SKM-1 (cell line): ENCODE results near the gene IPO8.
"Not testable (repeated sequence)": the region's sequence is repeated elsewhere in the genome, so short reads cannot be mapped to it uniquely, and the experiment has no call there.

ENCODE experiments used
- DNase-seq: peaks from one replicate; lab custom pipeline; 2025; ENCODE audit not compliant: unreplicated experiment; lab: John Stamatoyannopoulos, UW

IPO8 gene

DNA sequence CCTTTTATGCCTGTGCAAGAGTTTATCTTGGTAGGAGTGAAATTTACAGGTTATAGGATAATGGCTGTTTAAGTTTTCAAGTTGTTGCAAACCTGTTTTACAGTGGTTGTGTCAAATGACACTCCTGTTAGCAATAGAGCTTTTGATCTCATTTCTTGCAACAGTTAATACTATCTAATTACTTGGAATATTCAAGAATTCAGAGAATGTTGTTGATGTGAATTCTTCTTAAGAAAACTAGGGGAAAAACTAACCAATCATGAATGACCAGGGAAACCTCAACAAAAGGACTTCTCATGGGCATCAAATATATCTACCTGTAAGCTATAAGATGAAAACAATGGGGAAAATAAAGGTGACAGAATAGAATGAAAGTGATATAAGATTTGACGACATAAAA, 85.0 kb downstream of the IPO8 start:
- no peak for DNase-seq

DNA sequence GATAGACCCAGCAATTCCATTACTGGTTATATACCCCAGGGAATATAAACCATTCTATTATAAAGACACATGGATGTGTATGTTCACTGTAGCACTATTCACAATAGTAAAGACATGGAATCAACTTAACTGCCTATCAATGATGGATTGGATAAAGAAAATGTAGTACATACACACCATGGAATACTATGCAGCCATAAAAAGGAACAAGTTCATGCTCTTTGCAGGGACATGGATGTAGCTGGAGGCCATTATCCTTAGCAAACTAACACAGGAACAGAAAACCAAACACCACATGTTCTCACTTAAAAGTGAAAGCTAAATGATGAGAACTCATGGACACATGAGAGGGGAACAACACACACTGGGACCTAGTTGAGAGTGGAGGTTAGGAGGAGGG, 85.8 kb downstream of the IPO8 start:
- DNase-seq, result not testable (repeated sequence)

DNA sequence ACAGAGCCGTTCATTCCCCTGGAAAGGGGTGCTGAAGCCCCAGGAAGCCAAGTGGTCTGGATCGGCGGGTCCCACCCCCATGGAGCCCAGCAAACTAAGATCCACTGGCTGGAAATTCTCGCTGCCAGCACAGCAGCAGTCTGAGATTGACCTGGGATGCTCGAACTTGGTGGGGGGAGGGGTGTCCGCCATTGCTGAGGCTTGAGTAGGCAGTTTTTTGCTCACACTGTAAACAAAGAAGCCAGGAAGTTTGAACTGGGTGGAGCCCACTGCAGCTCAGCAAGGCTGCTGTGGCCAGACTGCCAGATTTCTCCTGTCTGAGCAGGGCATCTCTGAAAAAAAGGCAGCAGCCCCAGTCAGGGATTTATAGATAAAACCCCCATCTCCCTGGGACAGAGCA, 91.4 kb downstream of the IPO8 start:
- not testable (repeated sequence) for DNase-seq

DNA sequence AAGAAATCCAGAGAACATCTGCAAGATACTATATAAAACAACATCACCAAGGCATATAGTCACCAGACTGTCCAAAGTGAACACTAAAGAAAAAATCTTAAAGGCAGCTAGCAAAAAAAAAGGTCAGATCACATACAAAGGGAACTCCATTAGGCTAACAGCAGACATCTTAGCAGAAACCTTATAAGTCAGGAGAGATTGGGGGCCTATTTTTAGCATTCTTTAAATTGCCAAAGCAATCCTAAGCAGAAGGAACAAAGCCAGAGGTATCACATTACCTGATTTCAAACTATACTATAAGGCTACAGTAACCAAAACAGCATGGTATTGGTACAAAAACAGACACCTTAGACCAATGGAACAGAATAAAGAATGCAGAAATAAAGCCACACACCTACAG, 92.5 kb downstream of the IPO8 start:
- DNase-seq, result no peak

DNA sequence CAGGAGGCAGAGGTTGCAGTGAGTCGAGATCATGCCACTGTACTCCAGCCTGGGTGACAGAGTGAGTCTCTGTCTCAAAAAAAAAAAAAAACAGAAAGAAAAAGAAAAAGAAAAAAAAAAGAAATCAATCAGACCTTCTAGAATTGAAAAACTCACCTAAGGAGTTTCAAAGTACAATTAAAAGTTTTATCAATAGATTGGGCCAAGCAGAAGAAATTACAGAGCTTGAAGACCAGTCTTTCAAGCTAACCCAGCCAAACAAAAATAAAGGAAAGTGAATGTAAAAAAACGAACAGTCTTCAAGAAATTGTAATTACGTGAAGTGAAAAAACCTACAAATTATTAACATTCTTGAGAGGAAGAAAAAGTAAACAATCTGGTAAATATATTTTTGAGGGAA, 93.0 kb downstream of the IPO8 start:
- DNase-seq, result no peak

DNA sequence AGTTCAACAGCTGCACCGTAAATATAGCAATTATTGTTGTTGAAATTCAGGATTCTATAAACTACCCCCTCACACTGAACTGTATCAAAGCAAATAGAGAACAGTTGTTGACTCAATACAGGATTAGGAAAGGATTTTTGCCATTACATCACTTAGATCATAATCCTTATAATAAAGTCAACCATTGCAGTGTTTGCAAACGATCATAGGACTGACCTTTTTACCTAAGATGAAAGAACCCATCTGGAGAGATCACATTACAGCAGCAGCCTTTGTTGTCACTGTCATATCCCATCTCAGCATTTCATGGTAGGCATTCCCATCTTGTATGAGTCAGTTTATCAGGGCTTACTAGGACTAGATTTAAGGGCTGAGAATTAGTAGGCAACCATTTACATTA, 96.1 kb downstream of the IPO8 start:
- no peak for DNase-seq

DNA sequence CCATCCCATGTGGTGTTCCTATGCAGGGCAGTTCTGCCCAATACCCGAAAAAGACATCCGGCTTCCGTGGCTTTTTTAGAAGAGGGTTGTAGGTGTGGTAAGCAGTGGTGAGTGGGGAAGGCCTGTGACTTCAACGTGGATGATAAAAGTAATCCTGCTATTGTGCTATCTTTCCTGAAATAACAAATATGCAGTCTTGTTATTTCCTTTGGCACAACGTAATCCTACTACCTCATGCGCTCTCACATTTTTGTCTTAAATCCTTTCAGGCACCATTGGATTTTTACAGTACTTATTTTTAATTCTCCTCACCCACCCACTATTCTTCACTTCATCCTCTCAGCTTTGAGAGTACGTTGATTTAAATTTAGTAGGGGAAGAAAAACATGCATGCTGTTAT, 96.8 kb downstream of the IPO8 start:
- DNase-seq, result no peak

DNA sequence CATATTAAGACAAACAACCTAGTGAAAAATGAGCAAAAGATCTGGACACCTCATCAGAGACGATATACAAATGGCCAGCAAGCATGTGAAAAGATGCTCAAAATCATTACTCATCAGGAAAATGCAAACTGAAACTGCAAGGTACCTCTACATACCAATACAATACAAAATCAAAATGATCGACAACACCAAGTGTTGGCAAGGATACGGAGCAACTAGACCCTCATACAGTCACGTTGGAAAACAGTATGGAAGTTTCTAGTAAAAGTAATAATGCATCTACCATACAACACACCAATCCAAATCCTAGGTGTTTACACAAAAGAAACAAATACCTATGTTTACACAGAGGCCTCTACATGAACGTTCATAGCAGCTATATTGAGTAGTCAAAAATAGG, 99.9 kb downstream of the IPO8 start:
- no peak for DNase-seq

DNA sequence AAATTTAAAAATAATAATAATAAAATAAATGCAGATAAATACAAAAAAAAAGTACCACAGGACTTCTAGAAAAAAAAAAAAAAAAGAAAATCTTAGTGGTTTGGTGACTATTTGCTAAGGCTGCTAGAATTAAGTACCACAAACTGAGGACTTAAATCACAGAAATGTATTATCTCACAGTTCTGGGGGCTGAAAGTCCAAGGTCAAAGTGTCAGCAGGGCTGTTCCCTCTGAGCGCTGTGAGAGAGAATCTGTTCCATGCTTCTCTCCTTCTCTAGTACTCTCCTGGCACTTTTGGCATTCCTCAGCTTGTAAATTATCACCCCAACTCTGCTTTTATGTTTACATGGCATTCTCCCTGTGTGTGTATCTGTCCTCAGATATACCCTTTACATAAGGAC, 101.2 kb downstream of the IPO8 start:
- DNase-seq, result no peak

DNA sequence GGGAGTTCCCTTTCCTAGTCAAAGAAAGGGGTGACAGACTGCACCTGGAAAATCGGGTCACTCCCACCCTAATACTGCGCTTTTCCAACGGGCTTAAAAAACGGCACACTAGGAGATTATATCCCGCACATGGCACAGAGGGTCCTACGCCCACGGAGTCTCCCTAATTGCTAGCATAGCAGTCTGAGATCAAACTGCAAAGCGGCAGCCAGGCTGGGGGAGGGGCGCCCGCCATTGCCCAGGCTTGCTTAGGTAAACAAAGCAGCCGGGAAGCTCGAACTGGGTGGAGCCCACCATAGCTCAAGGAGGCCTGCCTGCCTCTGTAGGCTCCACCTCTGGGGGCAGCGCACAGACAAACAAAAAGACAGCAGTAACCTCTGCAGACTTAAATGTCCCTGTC, 107.1 kb downstream of the IPO8 start:
- DNase-seq, result not testable (repeated sequence)

DNA sequence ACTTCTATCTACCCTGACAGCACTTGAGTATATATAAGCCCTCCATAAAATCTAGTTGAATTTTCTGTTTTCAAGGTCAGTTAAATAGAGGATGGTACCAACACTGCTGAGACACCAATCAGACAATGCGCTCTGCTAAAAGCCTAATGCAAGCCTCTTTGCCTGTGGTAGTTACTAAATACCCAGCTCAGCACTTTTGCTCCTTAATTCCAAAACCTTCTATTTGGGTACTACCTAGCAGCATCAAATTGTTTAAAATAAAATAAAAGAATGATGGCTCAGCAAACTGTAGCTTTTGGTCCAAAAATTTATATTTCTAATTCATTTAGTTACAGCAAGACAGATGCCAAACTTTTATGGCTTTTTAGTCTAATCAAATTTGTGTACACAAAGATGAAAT, 107.9 kb downstream of the IPO8 start:
- no peak for DNase-seq

DNA sequence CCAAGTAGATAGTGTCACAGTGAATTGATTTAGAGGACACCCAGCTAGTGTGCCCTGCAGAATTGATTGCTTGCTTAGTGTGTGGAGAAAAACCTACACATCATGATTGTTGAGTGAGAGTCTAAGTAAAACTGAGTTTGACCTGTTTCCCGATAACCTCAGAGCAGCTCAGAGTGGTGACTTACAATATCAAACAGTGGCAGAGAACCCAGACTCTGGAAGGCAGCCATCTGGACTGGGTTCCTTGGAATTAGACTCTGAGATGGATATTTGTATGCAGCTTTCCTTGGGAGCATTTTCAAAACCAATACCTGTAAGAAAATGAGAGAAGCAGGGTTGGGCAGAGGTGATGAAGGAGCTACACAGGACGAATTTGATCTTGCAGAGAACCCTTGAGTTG, 109.8 kb downstream of the IPO8 start:
- DNase-seq, result no peak

DNA sequence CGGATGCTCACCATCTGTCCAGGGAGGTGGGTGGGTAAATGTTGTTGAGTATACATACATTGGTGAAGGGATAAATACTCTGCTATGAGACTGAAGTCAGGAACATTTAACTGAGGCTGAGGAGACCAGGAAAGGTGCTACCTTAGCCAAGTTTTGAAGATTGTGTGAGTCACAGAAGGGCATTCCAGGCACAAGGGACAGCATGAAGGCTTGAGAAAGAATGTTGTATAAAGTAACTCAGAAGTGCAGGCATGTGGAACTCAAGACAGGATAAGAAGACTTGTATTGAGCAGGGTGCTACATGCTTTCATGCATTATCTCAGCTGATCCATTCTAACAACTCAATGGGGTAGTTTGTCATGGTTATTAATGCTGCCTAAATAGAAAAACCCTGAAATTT, 112.7 kb downstream of the IPO8 start:
- DNase-seq, result no peak

DNA sequence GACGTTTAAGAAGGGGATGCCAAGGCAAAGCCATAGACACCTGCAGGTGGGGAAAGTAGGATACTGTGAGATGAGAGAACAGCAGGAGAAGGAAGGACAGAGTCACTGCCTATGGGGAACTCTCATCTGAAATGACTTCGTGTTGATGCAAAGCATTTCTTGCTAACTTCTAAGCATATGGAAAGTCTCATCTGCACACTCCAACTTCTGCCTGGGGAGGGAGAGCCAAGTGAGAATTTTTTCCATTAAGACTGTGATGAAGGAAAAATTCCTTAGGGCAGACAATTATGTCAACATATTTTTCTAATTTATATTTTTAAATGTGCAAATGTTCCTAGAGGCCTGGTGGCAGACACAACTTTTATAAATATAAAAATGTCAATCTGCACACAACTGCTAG, 115.3 kb downstream of the IPO8 start:
- DNase-seq, result no peak
